Glutamatergic neuron (in vitro differentiated cells): ENCODE results near the gene CACNG3. TPM values are rescaled to one million over a fixed set of nuclear protein-coding genes. Genes with fewer than 3 reads are reported as not detected.

Experiments used
- DNase-seq: peaks from one replicate; pipeline ENCODE4 v3.0.0; 2022
- H3K27ac Mint-ChIP-seq: one replicate; pipeline ENCODE4 v1.8.0; 2020; ENCODE audit warnings: mild to moderate bottlenecking, mixed read lengths, inconsistent platforms; ENCODE audit not compliant: unreplicated experiment
- H3K27me3 Mint-ChIP-seq: one replicate; pipeline ENCODE4 v1.8.0; 2020; ENCODE audit warnings: mild to moderate bottlenecking, moderate library complexity, mixed read lengths, inconsistent platforms; ENCODE audit not compliant: unreplicated experiment
- H3K36me3 Mint-ChIP-seq: one replicate; pipeline ENCODE4 v1.8.0; 2020; ENCODE audit warnings: mild to moderate bottlenecking, mixed read lengths, inconsistent platforms; ENCODE audit not compliant: unreplicated experiment
- H3K4me1 Mint-ChIP-seq: one replicate; pipeline ENCODE4 v1.8.0; 2020; ENCODE audit warnings: mild to moderate bottlenecking, low read depth, mixed read lengths, inconsistent platforms; ENCODE audit not compliant: unreplicated experiment
- H3K4me3 Mint-ChIP-seq: one replicate; pipeline ENCODE4 v1.8.0; 2020; ENCODE audit warnings: mild to moderate bottlenecking, mixed read lengths, inconsistent platforms; ENCODE audit not compliant: unreplicated experiment
- H3K9me3 Mint-ChIP-seq: one replicate; pipeline ENCODE4 v1.8.0; 2020; ENCODE audit warnings: mild to moderate bottlenecking, moderate library complexity, mixed read lengths, inconsistent platforms; ENCODE audit not compliant: unreplicated experiment
- CTCF ChIP-seq: fragments of 200-600 bp; sonication (generic); IDR thresholded peaks from one replicate; pipeline ENCODE4 v1.5.0; 2021; ENCODE audit not compliant: partially characterized antibody, unreplicated experiment
- long read RNA-seq: library from polyadenylated mRNA; unstranded; transcript quantifications from one replicate; pipeline ENCODE4 v2.0.0, GENCODE V29; 2020; ENCODE audit not compliant: unreplicated experiment
- total RNA-seq: library from RNA; stranded (reverse); fragmentation: NEBNext Ultra II Directional; extraction: Animal tissue kit (Norgen Biotek cat#: 25700); gene quantifications from one replicate; pipeline ENCODE4 v1.2.1, GENCODE V29; 2021; ENCODE audit not compliant: unreplicated experiment

CACNG3 gene
- 2.2 TPM for total RNA-seq
- long read RNA-seq, transcript CACNG3-201 (4 exons, 3,088 nt): major isoform, 5 of 5 reads
- long read RNA-seq, partial matches to known transcripts: 0 of 5 reads
- long read RNA-seq, other reads (novel, unspliced or antisense): 0 of 5 reads

- Mint-ChIP-seq H3K27ac (no peak within 1 kb of the TSS), H3K4me1 (peaks cover 13% of the 10 kb centered on the region), H3K36me3 (no peaks in the 10 kb centered on the region), H3K27me3 (peaks cover 9% of the 10 kb centered on the region), H3K9me3 (no peaks in the 10 kb centered on the region), H3K4me3 (peak within 1 kb of the TSS; percentile 93)
- TF ChIP-seq CTCF: no peak
- peak; percentile 52 for DNase-seq
Observed at GRCh38 chr16:24255456-24256371, at the start of gene CACNG3. CACNG3 (plus strand) TSS chr16:24256335; CDS start chr16:24256755, 420 bp downstream.

GRCh38 chr16:24206926-24207325 lies 49.2 kb upstream of the CACNG3 start:
- Mint-ChIP-seq H3K27ac (no peak overlapping the region), H3K4me3 (no peak overlapping the region), H3K36me3 (no peaks in the 10 kb centered on the region), H3K9me3 (peaks cover 13% of the 10 kb centered on the region), H3K4me1 (peaks cover 44% of the 10 kb centered on the region), H3K27me3 (peaks cover 9% of the 10 kb centered on the region)
- TF ChIP-seq CTCF: no peak
- no peak for DNase-seq

- peak; percentile 69 for DNase-seq
- H3K27me3 Mint-ChIP-seq: peaks cover 9% of the 10 kb centered on the region
- H3K27ac Mint-ChIP-seq: peak overlapping the region; percentile 92
Observed at GRCh38 chr16:24208710-24209109, 47.4 kb upstream of the CACNG3 start.

GRCh38 chr16:24214992-24215391 lies 41.1 kb upstream of the CACNG3 start:
- no peak for TF ChIP-seq CTCF
- no peak for DNase-seq
- H3K36me3 Mint-ChIP-seq: no peaks in the 10 kb centered on the region
- H3K27ac Mint-ChIP-seq: no peak overlapping the region
- peaks cover 3% of the 10 kb centered on the region for H3K27me3 Mint-ChIP-seq
- H3K9me3 Mint-ChIP-seq: peaks cover 5% of the 10 kb centered on the region
- H3K4me3 Mint-ChIP-seq: no peak overlapping the region
- no peaks in the 10 kb centered on the region for H3K4me1 Mint-ChIP-seq

More at GRCh38 chr16:24208710-24209109, 47.4 kb upstream of the CACNG3 start:
- TF ChIP-seq CTCF: no peak
- Mint-ChIP-seq H3K9me3 (peaks cover 11% of the 10 kb centered on the region), H3K36me3 (no peaks in the 10 kb centered on the region), H3K4me3 (peak overlapping the region; percentile 35), H3K4me1 (peaks cover 41% of the 10 kb centered on the region)

- no peak for TF ChIP-seq CTCF
- Mint-ChIP-seq H3K27me3 (peaks cover 1% of the 10 kb centered on the region), H3K4me1 (no peaks in the 10 kb centered on the region), H3K36me3 (no peaks in the 10 kb centered on the region), H3K9me3 (peaks cover 2% of the 10 kb centered on the region), H3K27ac (no peak overlapping the region), H3K4me3 (no peak overlapping the region)
- DNase-seq: no peak
Observed at GRCh38 chr16:24216961-24217360, 39.2 kb upstream of the CACNG3 start.
